Endothelial cell of umbilical vein (primary cell): ENCODE measurements around the gene LCN2. TPM values are rescaled to one million over a fixed set of nuclear protein-coding genes. Genes with fewer than 3 reads are reported as not detected.

ENCODE experiments used
- BruUV-seq: library from RNA; stranded (reverse); fragments of 400-500 nt; replicated peaks from 2 replicates; lab custom pipeline; 2021; lab: Mats Ljungman, UMichigan
- CTCF ChIA-PET: fragments of 300-600, 350-600 bp; sonication (Branson Sonifier 250); formaldehyde crosslinking; loops from one replicate; lab custom pipeline; 2021; ENCODE audit warnings: antibody characterized with exemption, inconsistent platforms; lab: Charles Lee
- POLR2A ChIA-PET: fragments of 300-600, 350-600 bp; sonication (Branson Sonifier 250); formaldehyde crosslinking; loops from one replicate; lab custom pipeline; 2021; ENCODE audit warnings: antibody characterized with exemption, inconsistent platforms; lab: Charles Lee
- DNase-seq: peaks from one replicate; pipeline ENCODE4 v3.0.0-alpha.2; 2011; ENCODE audit warnings: low read depth, low spot score
- FAIRE-seq: peaks from 2 replicates; lab custom pipeline; 2011; peaks lifted over from hg19 to GRCh38; lab: Jason Lieb, UNC
- H2AFZ ChIP-seq: 2 replicates; pipeline ENCODE4 v1.6.0; 2012; ENCODE audit warnings: low read depth, low read length, control low read depth, inconsistent platforms
- H3K27ac ChIP-seq: 2 replicates; pipeline ENCODE4 v1.5.1; 2011; ENCODE audit warnings: low read depth, mild to moderate bottlenecking, control low read depth, low read length, moderate library complexity; ENCODE audit not compliant: insufficient read depth
- H3K27me3 ChIP-seq, 2 experiments: 2 replicates each; pipeline versions ENCODE4 v1.6.0 to v1.6.1; 2011; ENCODE audit warnings: low read length in 2 of 2, mixed read lengths in 1 of 2; ENCODE audit not compliant: control insufficient read depth in 2 of 2, insufficient read depth in 2 of 2
- H3K36me3 ChIP-seq, 2 experiments: 2 replicates in 1 of 2; 3 replicates in 1 of 2; pipeline ENCODE4 v1.5.1; 2011; ENCODE audit warnings: low read length in 2 of 2, mild to moderate bottlenecking in 1 of 2, moderate library complexity in 1 of 2; ENCODE audit not compliant: control insufficient read depth in 2 of 2, insufficient read depth in 2 of 2; ENCODE audit errors: extremely low read depth in 1 of 2
- H3K4me1 ChIP-seq: 3 replicates; pipeline ENCODE4 v1.5.1; 2011; ENCODE audit warnings: mild to moderate bottlenecking, low read length; ENCODE audit not compliant: control insufficient read depth, insufficient read depth; ENCODE audit errors: extremely low read depth
- H3K4me2 ChIP-seq: 2 replicates; pipeline ENCODE4 v1.6.1; 2011; ENCODE audit warnings: low read length, control low read depth, mixed read lengths; ENCODE audit not compliant: insufficient read depth
- H3K4me3 ChIP-seq, 3 experiments: fragments of 200-600 bp in 1 of 3; sonication (generic), shearing (Covaris generic) in 1 of 3; replicated peaks in 1 of 3; 2 replicates each; pipeline ENCODE4 v1.5.1; 2011 to 2016; ENCODE audit warnings: control low read depth in 3 of 3, low read length in 3 of 3, mild to moderate bottlenecking in 2 of 3, inconsistent platforms in 1 of 3, low read depth in 1 of 3, moderate library complexity in 1 of 3; ENCODE audit not compliant: insufficient read depth in 1 of 3
- H3K79me2 ChIP-seq: 2 replicates; pipeline ENCODE4 v1.6.0; 2012; ENCODE audit warnings: low read length, inconsistent platforms; ENCODE audit not compliant: control insufficient read depth, insufficient read depth
- H3K9ac ChIP-seq: replicated peaks from 2 replicates; pipeline ENCODE3; 2011; ENCODE audit warnings: low read length, control low read depth; ENCODE audit not compliant: insufficient read depth; ENCODE audit errors: extremely low read depth
- H3K9me1 ChIP-seq: replicated peaks from 3 replicates; pipeline ENCODE4 v1.6.0; 2011; ENCODE audit warnings: mild to moderate bottlenecking, low read length; ENCODE audit not compliant: control insufficient read depth, insufficient read depth; ENCODE audit errors: extremely low read depth
- H3K9me3 ChIP-seq: replicated peaks from 2 replicates; pipeline ENCODE4 v1.5.1; 2012; ENCODE audit warnings: low read length, inconsistent platforms; ENCODE audit not compliant: control insufficient read depth, insufficient read depth
- H4K20me1 ChIP-seq: replicated peaks from 2 replicates; pipeline ENCODE3; 2011; ENCODE audit warnings: mild to moderate bottlenecking, low read length; ENCODE audit not compliant: control insufficient read depth, insufficient read depth; ENCODE audit errors: extremely low read depth
- CTCF ChIP-seq, 2 donors: IDR thresholded peaks; 1 replicate in 1 of 2; 2 replicates in 1 of 2; pipeline ENCODE4 v1.5.1; 2011; ENCODE audit warnings: low read length in 2 of 2, mild to moderate bottlenecking in 2 of 2, moderate library complexity in 2 of 2, control low read depth in 1 of 2, inconsistent platforms in 1 of 2, low read depth in 1 of 2; ENCODE audit not compliant: insufficient read depth in 1 of 2; ENCODE audit errors: extremely low read depth in 1 of 2
- EZH2 ChIP-seq: IDR thresholded peaks from 2 replicates; pipeline ENCODE4 v1.6.1; 2012; ENCODE audit warnings: borderline replicate concordance, low read depth, mild to moderate bottlenecking, moderate library complexity, low read length, inconsistent platforms; ENCODE audit not compliant: severe bottlenecking
- FOS ChIP-seq: IDR thresholded peaks from 2 replicates; pipeline ENCODE4 v1.6.1; 2011; ENCODE audit warnings: mild to moderate bottlenecking, low read length, moderate library complexity, borderline replicate concordance; ENCODE audit not compliant: insufficient read depth
- GATA2 ChIP-seq: IDR thresholded peaks from 2 replicates; pipeline ENCODE4 v1.7.0; 2011; ENCODE audit warnings: low read depth, mild to moderate bottlenecking, moderate library complexity, mixed read lengths, low read length; ENCODE audit not compliant: insufficient read length, insufficient read depth
- JUN ChIP-seq: IDR thresholded peaks from 2 replicates; pipeline ENCODE4 v1.6.1; 2011; ENCODE audit warnings: borderline replicate concordance, low read depth; ENCODE audit not compliant: insufficient read length, insufficient read depth
- MAX ChIP-seq: IDR thresholded peaks from 2 replicates; pipeline ENCODE4 v1.6.1; 2011; ENCODE audit not compliant: insufficient read depth, insufficient read length
- MYC ChIP-seq: IDR thresholded peaks from one replicate; pipeline ENCODE4 v1.6.1; 2011; ENCODE audit warnings: mild to moderate bottlenecking, low read depth, low read length
- POLR2A ChIP-seq: IDR thresholded peaks from 2 replicates; pipeline ENCODE4 v1.6.1; 2012; ENCODE audit warnings: low read depth, mild to moderate bottlenecking, control low read depth, low read length
- POLR2AphosphoS5 ChIP-seq: IDR thresholded peaks from 2 replicates; pipeline ENCODE4 v1.6.1; 2012; ENCODE audit warnings: low read depth, mild to moderate bottlenecking, control low read depth, low read length, moderate library complexity; ENCODE audit not compliant: insufficient read depth
- dilution Hi-C: fragments of 300-500 bp; cut with MboI; formaldehyde crosslinking; loops from one replicate; pipeline ENCODE4 v1.15.0; 2019; ENCODE audit warnings: low sequenced_read_pairs; ENCODE audit not compliant: extremely low pct_ligation_motif_present
- intact Hi-C: fragments of 100-400 bp; cut with micrococcal nuclease; formaldehyde crosslinking; loops from one replicate; pipeline ENCODE4 v1.10.0; 2022
- polyA plus RNA-seq, 4 experiments: library from polyadenylated mRNA; depleted of rRNA in 3 of 4; stranded (reverse) in 3 of 4; unstranded in 1 of 4; fragments of >200 nt; gene quantifications; 2 replicates each; pipeline versions ENCODE4 v1.2.1 to v1.2.3, GENCODE V29; 2011 to 2012; ENCODE audit warnings: missing spikeins in 1 of 4
- total RNA-seq: library from RNA; stranded (reverse); gene quantifications from 2 replicates; pipeline ENCODE4 v1.2.3, GENCODE V29; 2021

Gene LCN2
- total and polyA plus RNA-seq, 2 donors (not counting 3 experiments of a cell fraction or from before 2014, with no cell fraction given) = not detected

DNA sequence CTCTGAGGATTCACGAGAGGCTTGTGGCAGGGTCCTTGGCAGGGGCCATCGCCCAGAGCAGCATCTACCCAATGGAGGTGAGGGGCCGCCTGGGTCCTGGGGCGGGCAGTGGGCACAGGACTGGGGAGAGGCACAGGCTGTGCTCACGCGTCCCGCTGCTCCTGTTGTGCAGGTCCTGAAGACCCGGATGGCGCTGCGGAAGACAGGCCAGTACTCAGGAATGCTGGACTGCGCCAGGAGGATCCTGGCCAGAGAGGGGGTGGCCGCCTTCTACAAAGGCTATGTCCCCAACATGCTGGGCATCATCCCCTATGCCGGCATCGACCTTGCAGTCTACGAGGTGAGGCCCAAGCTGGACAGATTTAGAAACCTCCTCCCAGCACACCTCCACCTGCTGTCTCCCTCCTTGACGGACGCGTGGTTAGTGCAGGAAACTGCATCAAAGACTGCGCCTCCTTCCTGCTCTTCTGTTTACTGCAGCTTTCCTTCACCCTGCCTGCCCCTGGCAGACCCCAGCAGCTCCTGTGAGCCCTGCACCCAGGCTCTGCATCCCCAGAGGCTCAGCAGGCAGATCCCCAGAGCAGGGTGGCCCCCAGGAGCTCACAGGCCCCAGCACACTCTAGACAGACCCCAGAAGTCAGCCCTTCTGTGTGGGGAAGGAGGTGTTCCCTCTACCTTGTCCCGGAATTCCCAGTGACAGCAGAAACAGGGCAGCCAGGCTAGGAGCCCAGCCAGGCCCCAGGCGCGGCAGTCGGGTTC, 42.9 kb upstream of the LCN2 start:
- no peaks in the 10 kb centered on the region for H4K20me1 ChIP-seq
- H3K4me1 ChIP-seq = no peaks in the 10 kb centered on the region
- dilution Hi-C loops (no loop called here), intact Hi-C loops (no loop called here)
- H3K9ac ChIP-seq = no peak overlapping the region
- ChIA-PET CTCF (interaction anchor here (0.9 to 2.9 kb wide), 3 partner anchors 11 to 19 kb away, joined by 3 to 20 read pairs (median 19); no protein-coding TSS in a partner anchor), POLR2A (no interaction called here)
- FAIRE-seq = no peak
- H3K4me2 ChIP-seq = no peak overlapping the region
- no peak overlapping the region for H3K4me3 ChIP-seq
- no TSS peak for BruUV-seq
- no peaks in the 10 kb centered on the region for H3K9me1 ChIP-seq
- no peak overlapping the region for H3K27ac ChIP-seq
- DNase-seq = no peak
- peaks cover 16 to 53% of the 10 kb centered on the region in 2 experiments for H3K36me3 ChIP-seq
- TF ChIP-seq FOS = no peak
- TF ChIP-seq POLR2AphosphoS5 = no peak
- TF ChIP-seq MAX = no peak
- TF ChIP-seq POLR2A = no peak
- no peak for TF ChIP-seq JUN
- no peak for TF ChIP-seq GATA2
- no peak for TF ChIP-seq EZH2
- no peak for TF ChIP-seq MYC
- TF ChIP-seq CTCF (IDR thresholded peaks at IDR 0.05; ENCODE audit: extremely low read depth in 1 of 2, insufficient read depth in 1 of 2, low read depth in 1 of 2, low read length in 2 of 2) = no peak
- no peaks in the 10 kb centered on the region for H3K79me2 ChIP-seq
- H3K27me3 ChIP-seq = no peaks in the 10 kb centered on the region
- no peaks in the 10 kb centered on the region for H3K9me3 ChIP-seq
- H2AFZ ChIP-seq = no peak overlapping the region
